IMR-90 (cell line): ENCODE results near the gene LDLRAD4.

Source experiments
- BHLHE40 ChIP-seq: fragments of 150-350 bp; IDR thresholded peaks from 2 replicates; pipeline ENCODE4 v1.6.1; 2016; ENCODE audit warnings: mild to moderate bottlenecking, low read depth, low read length
- MXI1 ChIP-seq: IDR thresholded peaks from 2 replicates; pipeline ENCODE4 v1.6.1; 2012; ENCODE audit warnings: low read depth, mild to moderate bottlenecking, low read length, moderate library complexity, borderline replicate concordance
- RAD21 ChIP-seq: IDR thresholded peaks from 2 replicates; pipeline ENCODE4 v1.6.1; 2012; ENCODE audit warnings: low read length, improper control_type of control experiment
- RFX5 ChIP-seq: IDR thresholded peaks from 2 replicates; pipeline ENCODE4 v1.8.0; 2012; ENCODE audit warnings: low read depth, mild to moderate bottlenecking, low read length, moderate library complexity
- TF ChIP-seq, protein P1 (sequence below): conservative IDR thresholded peaks from 2 replicates; pipeline ENCODE4 v1.5.1; 2012; ENCODE audit warnings: mild to moderate bottlenecking, low read depth, low read length, improper control_type of control experiment

DNA sequence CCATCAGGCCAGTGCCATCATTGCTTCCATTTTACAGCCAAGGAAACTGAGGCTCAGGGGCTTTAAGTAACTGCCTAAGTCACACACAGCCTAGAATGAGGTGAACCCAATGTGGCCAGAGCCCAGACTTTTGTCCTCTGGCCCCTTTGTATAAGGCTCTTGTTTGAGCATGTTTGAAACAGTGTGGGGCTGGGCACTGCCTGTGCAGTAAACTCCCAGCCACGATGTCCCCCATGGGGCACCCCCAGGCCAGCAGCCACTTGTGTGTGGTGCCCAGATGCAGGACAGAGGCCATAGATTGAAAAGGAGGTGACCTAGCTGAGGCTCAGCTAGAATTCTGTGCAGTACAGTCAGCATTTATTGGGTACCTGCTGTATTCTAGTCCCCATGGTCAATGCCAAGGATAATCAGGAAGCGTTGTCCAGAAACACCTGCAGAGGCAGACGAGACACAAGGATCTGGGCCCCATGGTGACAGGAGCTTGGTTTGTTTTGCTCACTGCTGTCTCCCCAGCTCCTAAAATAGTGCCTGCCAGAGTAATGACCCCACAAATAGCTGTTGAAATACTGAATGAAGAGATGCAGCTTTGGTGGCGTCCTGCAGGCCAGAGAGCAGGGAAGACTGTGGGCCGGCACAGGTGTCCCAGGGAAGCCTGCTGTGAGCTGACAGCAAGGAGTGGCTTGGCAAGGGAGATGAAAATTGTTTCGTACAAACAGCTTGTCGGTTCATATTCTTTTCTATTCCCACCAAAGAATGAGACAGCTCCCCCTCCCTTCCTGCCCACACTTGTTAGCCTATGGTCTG is 160.7 kb downstream of the LDLRAD4 start:
- TF ChIP-seq, protein P1, sequence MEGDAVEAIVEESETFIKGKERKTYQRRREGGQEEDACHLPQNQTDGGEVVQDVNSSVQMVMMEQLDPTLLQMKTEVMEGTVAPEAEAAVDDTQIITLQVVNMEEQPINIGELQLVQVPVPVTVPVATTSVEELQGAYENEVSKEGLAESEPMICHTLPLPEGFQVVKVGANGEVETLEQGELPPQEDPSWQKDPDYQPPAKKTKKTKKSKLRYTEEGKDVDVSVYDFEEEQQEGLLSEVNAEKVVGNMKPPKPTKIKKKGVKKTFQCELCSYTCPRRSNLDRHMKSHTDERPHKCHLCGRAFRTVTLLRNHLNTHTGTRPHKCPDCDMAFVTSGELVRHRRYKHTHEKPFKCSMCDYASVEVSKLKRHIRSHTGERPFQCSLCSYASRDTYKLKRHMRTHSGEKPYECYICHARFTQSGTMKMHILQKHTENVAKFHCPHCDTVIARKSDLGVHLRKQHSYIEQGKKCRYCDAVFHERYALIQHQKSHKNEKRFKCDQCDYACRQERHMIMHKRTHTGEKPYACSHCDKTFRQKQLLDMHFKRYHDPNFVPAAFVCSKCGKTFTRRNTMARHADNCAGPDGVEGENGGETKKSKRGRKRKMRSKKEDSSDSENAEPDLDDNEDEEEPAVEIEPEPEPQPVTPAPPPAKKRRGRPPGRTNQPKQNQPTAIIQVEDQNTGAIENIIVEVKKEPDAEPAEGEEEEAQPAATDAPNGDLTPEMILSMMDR: no peak
- TF ChIP-seq RFX5: no peak
- TF ChIP-seq BHLHE40: no peak
- no peak for TF ChIP-seq MXI1
- no peak for TF ChIP-seq RAD21
